Body of pancreas (tissue), 4 donors: Measurements from ENCODE around the gene SNX32. TPM values are rescaled to one million over a fixed set of nuclear protein-coding genes. Genes with fewer than 3 reads are reported as not detected.
A peak's percentile ranks its signal among the peaks of the same experiment; 100 is the strongest.

Experiments
- ATAC-seq: fragments of 150-250 bp; one replicate; pipeline ENCODE4 v1.9.1; 2016
- DNase-seq, 4 donors: peaks; one replicate each; pipeline ENCODE4 v3.0.0-alpha.2; 2019
- H3K27ac ChIP-seq, 4 donors: fragments of 200-600 bp; sonication (generic); 1 replicate in 3 of 4; 2 replicates in 1 of 4; pipeline versions ENCODE4 v1.5.1 to v1.6.1; 2016 to 2019; ENCODE audit warnings: mild to moderate bottlenecking in 1 of 4, mixed read lengths in 1 of 4, moderate library complexity in 1 of 4
- H3K27me3 ChIP-seq, 2 donors: fragments of 200-600 bp; sonication (generic); one replicate each; pipeline ENCODE4 v1.6.0; 2016; ENCODE audit warnings: mild to moderate bottlenecking in 1 of 2
- H3K36me3 ChIP-seq, 2 donors: fragments of 200-600 bp; sonication (generic); replicated peaks in 1 of 2; 2 replicates each; pipeline ENCODE4 v1.5.1; 2016; ENCODE audit warnings: low read depth in 2 of 2; ENCODE audit not compliant: insufficient read depth in 1 of 2
- H3K4me1 ChIP-seq: fragments of 200-600 bp; sonication (generic); one replicate; pipeline ENCODE4 v1.6.0; 2016
- H3K4me3 ChIP-seq, 2 donors: fragments of 200-600 bp; sonication (generic); 1 replicate in 1 of 2; 2 replicates in 1 of 2; pipeline ENCODE4 v1.5.1; 2016 to 2019
- H3K9me3 ChIP-seq, 3 donors: fragments of 200-600 bp; sonication (generic); 1 replicate in 2 of 3; 2 replicates in 1 of 3; pipeline ENCODE4 v1.5.1; 2016
- CTCF ChIP-seq, 7 experiments: fragments of 450-650 bp in 4 of 7; fragments of 200-600 bp in 3 of 7; sonication (generic) in 3 of 7; IDR thresholded peaks; one replicate each; pipeline ENCODE4 v1.5.1; 2016 to 2019; ENCODE audit warnings: antibody characterized with exemption in 7 of 7
- POLR2A ChIP-seq, 3 donors: fragments of 450-650 bp; IDR thresholded peaks; one replicate each; pipeline ENCODE4 v1.6.1; 2016; ENCODE audit warnings: antibody characterized with exemption in 3 of 3, mild to moderate bottlenecking in 2 of 3
- WGBS, 2 donors: methylation state at CpG; one replicate each; pipeline ENCODE4 v1.1.5; 2017; 5-methylcytosine and 5-hydroxymethylcytosine counted together
- intact Hi-C: fragments of 100-400 bp; cut with DNase I; formaldehyde crosslinking; loops from one replicate; pipeline ENCODE4 v1.15.1; 2023
- total RNA-seq, 2 donors: library from RNA; depleted of rRNA; stranded (reverse); fragments of >200 nt; gene quantifications; one replicate each; pipeline ENCODE4 v1.1.0, GENCODE V29; 2016

The SNX32 gene
- total RNA-seq, 2 donors from 2014 or later, result 0.26 TPM; not detected in 1

GRCh38 chr11:65892661-65893317 is 59.0 kb downstream of the SNX32 start:
- intact Hi-C loops, result no loop called here

GRCh38 chr11:65894034-65894591 is 60.4 kb downstream of the SNX32 start:
- no peak for DNase-seq
- no peak overlapping the region for H3K4me3 ChIP-seq
- TF ChIP-seq CTCF (IDR thresholded peaks at IDR 0.05) (no peak), POLR2A (IDR thresholded peaks at IDR 0.05) (peak in 1 of 3 donors; percentile 18)

More at GRCh38 chr11:65892661-65893317, 59.0 kb downstream of the SNX32 start:
- 78 to 84% methylated on average over 9 to 10 of the region's 10 CpGs for WGBS, 2 donors
- DNase-seq (no peak), ATAC-seq (no peak)
- no peaks in the 10 kb centered on the region for H3K36me3 ChIP-seq
- H3K27ac ChIP-seq, result peak overlapping the region in 2 of 4 donors; percentile 24 to 85
- no peak overlapping the region for H3K4me3 ChIP-seq
- H3K4me1 ChIP-seq, result peaks cover 36% of the 10 kb centered on the region
- H3K27me3 ChIP-seq, result no peaks in the 10 kb centered on the region
- TF ChIP-seq CTCF (IDR thresholded peaks at IDR 0.05), result no peak
- no peak for TF ChIP-seq POLR2A (IDR thresholded peaks at IDR 0.05)
- H3K9me3 ChIP-seq, result no peaks in the 10 kb centered on the region

GRCh38 chr11:65895482-65895981 is 61.8 kb downstream of the SNX32 start:
- DNase-seq, result no peak
- no peaks in the 10 kb centered on the region for H3K9me3 ChIP-seq
- H3K36me3 ChIP-seq, result no peaks in the 10 kb centered on the region
- no peak for TF ChIP-seq CTCF (IDR thresholded peaks at IDR 0.05)
- no peak for TF ChIP-seq POLR2A (IDR thresholded peaks at IDR 0.05)
- 82 to 86% methylated on average over 5 of the region's 5 CpGs for WGBS, 2 donors
- no peak overlapping the region for H3K4me3 ChIP-seq
- H3K27me3 ChIP-seq, result peaks cover 0 to 11% of the 10 kb centered on the region in 2 donors
- intact Hi-C loops, result no loop called here
- H3K4me1 ChIP-seq, result peaks cover 32% of the 10 kb centered on the region
- no peak overlapping the region for H3K27ac ChIP-seq
- ATAC-seq, result no peak

More at GRCh38 chr11:65894034-65894591, 60.4 kb downstream of the SNX32 start:
- Histone ChIP-seq H3K27me3 (peaks cover 0 to 1% of the 10 kb centered on the region in 2 donors), H3K9me3 (no peaks in the 10 kb centered on the region), H3K36me3 (no peaks in the 10 kb centered on the region), H3K4me1 (peaks cover 32% of the 10 kb centered on the region), H3K27ac (peak overlapping the region in 2 of 4 donors; percentile 39 to 55)
- intact Hi-C loops, result no loop called here
- 73 to 89% methylated on average over 7 to 16 of the region's 16 CpGs for WGBS, 2 donors
- no peak for ATAC-seq

- peaks cover 0 to 11% of the 10 kb centered on the region in 2 donors for H3K27me3 ChIP-seq
- H3K36me3 ChIP-seq, result no peaks in the 10 kb centered on the region
- no peaks in the 10 kb centered on the region for H3K9me3 ChIP-seq
- no peak for TF ChIP-seq POLR2A (IDR thresholded peaks at IDR 0.05)
- TF ChIP-seq CTCF (IDR thresholded peaks at IDR 0.05), result no peak
- intact Hi-C loops, result no loop called here
- DNase-seq (no peak), ATAC-seq (no peak)
- no peak overlapping the region for H3K4me3 ChIP-seq
- H3K27ac ChIP-seq, result no peak overlapping the region
- peaks cover 24% of the 10 kb centered on the region for H3K4me1 ChIP-seq
- 82 to 87% methylated on average over 10 to 14 of the region's 14 CpGs for WGBS, 2 donors
Measured at GRCh38 chr11:65896034-65896999, 62.6 kb downstream of the SNX32 start.
